Neural progenitor cell (in vitro differentiated cells): ENCODE data around the gene CYSLTR2. TPM values are rescaled to one million over a fixed set of nuclear protein-coding genes. Genes with fewer than 3 reads are reported as not detected.

Experiments used
- DNase-seq: peaks from one replicate; pipeline ENCODE4 v3.0.0-alpha.2; 2016; ENCODE audit warnings: low spot score
- H2AFZ ChIP-seq: fragments of 200-600 bp; sonication (generic); replicated peaks from 2 replicates; pipeline ENCODE4 v1.6.1; 2016; ENCODE audit warnings: antibody characterized with exemption
- H3F3A ChIP-seq: fragments of 200-600 bp; sonication (generic); 2 replicates; pipeline ENCODE4 v1.6.1; 2016; ENCODE audit warnings: antibody characterized with exemption, low read depth
- H3K27ac ChIP-seq: fragments of 200-600 bp; sonication (generic); 2 replicates; pipeline ENCODE4 v1.5.1; 2016; ENCODE audit warnings: mild to moderate bottlenecking
- H3K27me3 ChIP-seq: fragments of 200-600 bp; sonication (generic); 2 replicates; pipeline ENCODE4 v1.6.1; 2016; ENCODE audit warnings: mild to moderate bottlenecking, moderate library complexity
- H3K36me3 ChIP-seq: fragments of 200-600 bp; sonication (generic); 2 replicates; pipeline ENCODE4 v1.5.1; 2016
- H3K4me1 ChIP-seq: fragments of 200-600 bp; sonication (generic); 2 replicates; pipeline ENCODE4 v1.6.1; 2016; ENCODE audit warnings: mixed run types
- H3K4me2 ChIP-seq: fragments of 200-600 bp; sonication (generic); 2 replicates; pipeline ENCODE4 v1.6.1; 2016
- H3K4me3 ChIP-seq: fragments of 200-600 bp; sonication (generic); 2 replicates; pipeline ENCODE4 v1.5.1; 2016
- H3K79me2 ChIP-seq: fragments of 200-600 bp; sonication (generic); 2 replicates; pipeline ENCODE4 v1.6.1; 2016; ENCODE audit warnings: low read depth
- H3K9ac ChIP-seq: fragments of 200-600 bp; sonication (generic); 2 replicates; pipeline ENCODE4 v1.6.1; 2016
- H3K9me3 ChIP-seq: fragments of 200-600 bp; sonication (generic); 2 replicates; pipeline ENCODE4 v1.5.1; 2016; ENCODE audit warnings: low read depth
- H4K20me1 ChIP-seq: fragments of 200-600 bp; sonication (generic); 2 replicates; pipeline ENCODE4 v1.6.1; 2016; ENCODE audit warnings: low read depth
- H3K27ac Mint-ChIP-seq: 3 replicates; pipeline ENCODE4 v1.8.0; 2021; ENCODE audit warnings: mixed read lengths
- H3K27me3 Mint-ChIP-seq: 2 replicates; pipeline ENCODE4 v1.8.0; 2022; ENCODE audit warnings: low read depth, mild to moderate bottlenecking, inconsistent platforms, moderate library complexity, mixed read lengths; ENCODE audit not compliant: insufficient read depth
- H3K36me3 Mint-ChIP-seq: 3 replicates; pipeline ENCODE4 v1.8.0; 2021; ENCODE audit warnings: mixed read lengths
- H3K4me1 Mint-ChIP-seq: 3 replicates; pipeline ENCODE4 v1.8.0; 2021; ENCODE audit warnings: mixed read lengths
- H3K4me3 Mint-ChIP-seq: 3 replicates; pipeline ENCODE4 v1.8.0; 2021; ENCODE audit warnings: mild to moderate bottlenecking, moderate library complexity, mixed read lengths
- H3K9me3 Mint-ChIP-seq: 3 replicates; pipeline ENCODE4 v1.8.0; 2020; ENCODE audit warnings: mixed read lengths
- EZH2 ChIP-seq: fragments of 200-600 bp; sonication (generic); IDR thresholded peaks from 2 replicates; pipeline ENCODE4 v1.6.1; 2017; ENCODE audit warnings: antibody characterized with exemption, mild to moderate bottlenecking, moderate library complexity
- EZH2phosphoT487 ChIP-seq: fragments of 200-600 bp; sonication (generic); IDR thresholded peaks from 2 replicates; pipeline ENCODE4 v1.6.1; 2017; ENCODE audit warnings: antibody characterized with exemption
- total RNA-seq: library from RNA; depleted of rRNA; stranded (reverse); fragments of >200 nt; gene quantifications from 2 replicates; pipeline ENCODE4 v1.2.3, GENCODE V29; 2015; ENCODE audit warnings: low replicate concordance
- TF ChIP-seq, protein P1 (sequence below): fragments of 200-600 bp; sonication (generic); IDR thresholded peaks from 2 replicates; pipeline ENCODE4 v1.5.1; 2017; ENCODE audit warnings: antibody characterized with exemption, mild to moderate bottlenecking

Gene CYSLTR2
- total RNA-seq, 1 donor from 2014 or later = not detected

DNA sequence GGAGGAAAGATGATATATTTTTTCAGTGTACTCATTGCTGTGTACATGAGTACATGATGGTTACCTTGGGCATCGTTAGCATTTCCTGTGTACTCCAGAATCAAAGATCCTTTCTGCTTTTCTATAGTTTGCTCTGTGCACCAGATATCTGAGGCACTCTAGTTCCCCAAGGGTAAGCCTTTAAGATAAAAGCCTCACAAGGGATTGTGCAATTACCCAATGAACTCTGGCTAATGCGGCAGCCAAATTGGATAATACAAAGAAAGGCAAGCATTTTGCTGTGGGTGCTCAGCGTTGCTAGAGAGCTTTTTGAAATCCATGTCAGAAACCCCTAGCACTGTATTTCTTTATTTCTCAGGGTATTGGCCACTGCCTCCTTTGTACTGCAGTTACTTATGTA lies 2.9 kb downstream of the CYSLTR2 start:
- peak overlapping the region; percentile 67 for H2AFZ ChIP-seq
- H3K27ac ChIP-seq = no peak overlapping the region
- H3K27me3 ChIP-seq = no peaks in the 10 kb centered on the region
- peaks cover 13% of the 10 kb centered on the region for H3K4me1 ChIP-seq
- Mint-ChIP-seq H3K9me3 (no peaks in the 10 kb centered on the region), H3K27me3 (no peaks in the 10 kb centered on the region), H3K4me3 (no peak overlapping the region), H3K4me1 (peaks cover 20% of the 10 kb centered on the region), H3K36me3 (no peaks in the 10 kb centered on the region), H3K27ac (no peak overlapping the region)
- no peaks in the 10 kb centered on the region for H3K36me3 ChIP-seq
- peak overlapping the region; percentile 21 for H3K4me2 ChIP-seq
- no peak overlapping the region for H3K9ac ChIP-seq
- no peak overlapping the region for H3K4me3 ChIP-seq
- no peaks in the 10 kb centered on the region for H3K9me3 ChIP-seq
- H3F3A ChIP-seq = no peaks in the 10 kb centered on the region
- no peaks in the 10 kb centered on the region for H3K79me2 ChIP-seq
- H4K20me1 ChIP-seq = no peaks in the 10 kb centered on the region
- TF ChIP-seq, protein P1, sequence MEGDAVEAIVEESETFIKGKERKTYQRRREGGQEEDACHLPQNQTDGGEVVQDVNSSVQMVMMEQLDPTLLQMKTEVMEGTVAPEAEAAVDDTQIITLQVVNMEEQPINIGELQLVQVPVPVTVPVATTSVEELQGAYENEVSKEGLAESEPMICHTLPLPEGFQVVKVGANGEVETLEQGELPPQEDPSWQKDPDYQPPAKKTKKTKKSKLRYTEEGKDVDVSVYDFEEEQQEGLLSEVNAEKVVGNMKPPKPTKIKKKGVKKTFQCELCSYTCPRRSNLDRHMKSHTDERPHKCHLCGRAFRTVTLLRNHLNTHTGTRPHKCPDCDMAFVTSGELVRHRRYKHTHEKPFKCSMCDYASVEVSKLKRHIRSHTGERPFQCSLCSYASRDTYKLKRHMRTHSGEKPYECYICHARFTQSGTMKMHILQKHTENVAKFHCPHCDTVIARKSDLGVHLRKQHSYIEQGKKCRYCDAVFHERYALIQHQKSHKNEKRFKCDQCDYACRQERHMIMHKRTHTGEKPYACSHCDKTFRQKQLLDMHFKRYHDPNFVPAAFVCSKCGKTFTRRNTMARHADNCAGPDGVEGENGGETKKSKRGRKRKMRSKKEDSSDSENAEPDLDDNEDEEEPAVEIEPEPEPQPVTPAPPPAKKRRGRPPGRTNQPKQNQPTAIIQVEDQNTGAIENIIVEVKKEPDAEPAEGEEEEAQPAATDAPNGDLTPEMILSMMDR = no peak
- TF ChIP-seq EZH2phosphoT487 (no peak), EZH2 (no peak)
- DNase-seq = peak; percentile 50

DNA sequence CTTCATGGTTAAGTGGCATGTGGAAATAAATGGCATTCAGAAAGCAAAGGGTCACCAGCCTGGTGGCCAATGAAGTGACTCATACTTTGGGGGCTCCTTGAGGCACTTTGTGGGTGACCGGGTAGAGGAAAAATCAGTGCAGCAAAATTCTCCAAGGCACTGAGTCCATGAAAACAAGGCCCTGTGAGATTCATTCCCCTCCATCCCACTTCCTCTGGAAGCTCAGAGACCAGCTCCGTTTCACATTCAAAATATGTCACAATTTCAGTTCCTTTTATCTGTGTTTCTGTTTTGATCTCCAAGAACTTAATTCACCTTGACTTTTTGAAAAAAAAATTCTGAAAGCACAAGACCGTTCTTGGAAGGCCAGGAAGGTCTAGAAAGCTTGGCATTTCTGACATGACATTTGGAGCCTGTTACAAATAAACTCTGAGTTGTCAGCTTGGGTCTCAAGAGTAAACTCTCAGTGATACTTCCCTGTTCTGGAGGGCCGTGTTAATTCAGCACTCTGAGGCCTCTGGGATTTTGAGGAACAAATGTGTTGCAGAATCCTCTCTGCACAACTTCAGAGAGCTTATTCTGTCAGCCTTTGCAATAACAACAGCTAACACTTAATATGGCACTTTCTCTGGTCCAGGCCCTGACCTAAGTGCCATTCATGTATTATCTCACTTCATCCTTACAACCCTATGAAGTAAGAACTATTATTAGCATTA lies 6.8 kb downstream of the CYSLTR2 start:
- Mint-ChIP-seq H3K9me3 (peaks cover 1% of the 10 kb centered on the region), H3K4me1 (peaks cover 8% of the 10 kb centered on the region), H3K27me3 (no peaks in the 10 kb centered on the region), H3K4me3 (no peak overlapping the region), H3K27ac (no peak overlapping the region), H3K36me3 (no peaks in the 10 kb centered on the region)
- no peaks in the 10 kb centered on the region for H3K9me3 ChIP-seq
- peaks cover 13% of the 10 kb centered on the region for H3K4me1 ChIP-seq
- no peak overlapping the region for H3K4me2 ChIP-seq
- no peak for DNase-seq
- no peaks in the 10 kb centered on the region for H3K27me3 ChIP-seq
- no peaks in the 10 kb centered on the region for H3F3A ChIP-seq
- H3K36me3 ChIP-seq = no peaks in the 10 kb centered on the region
- no peaks in the 10 kb centered on the region for H4K20me1 ChIP-seq
- no peak for TF ChIP-seq EZH2phosphoT487
- TF ChIP-seq EZH2 = no peak
- TF ChIP-seq, protein P1 = no peak
- H3K9ac ChIP-seq = no peak overlapping the region
- H3K4me3 ChIP-seq = no peak overlapping the region
- no peaks in the 10 kb centered on the region for H3K79me2 ChIP-seq
- no peak overlapping the region for H2AFZ ChIP-seq
- H3K27ac ChIP-seq = no peak overlapping the region

DNA sequence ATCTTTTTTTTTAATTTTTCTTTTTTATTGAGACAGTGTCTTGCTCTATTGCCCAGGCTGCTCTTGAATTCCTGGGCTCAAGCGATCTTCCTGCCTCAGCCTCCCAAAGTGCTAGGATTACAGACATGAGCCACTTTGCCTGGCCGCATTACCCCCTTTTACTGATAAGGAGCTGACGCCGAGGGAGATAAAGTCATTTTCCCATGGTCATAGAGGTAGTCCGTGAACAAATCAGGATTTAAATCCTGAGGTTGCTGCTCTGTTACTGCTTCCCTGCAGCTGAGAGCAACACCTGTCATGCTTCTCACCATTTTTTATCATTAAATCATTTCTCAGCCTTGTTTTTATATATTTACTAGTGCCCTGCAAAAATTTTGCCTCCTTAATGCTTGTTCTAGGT lies 7.4 kb downstream of the CYSLTR2 start:
- Histone ChIP-seq H3K27ac (no peak overlapping the region), H3K79me2 (no peaks in the 10 kb centered on the region), H3K4me1 (peaks cover 13% of the 10 kb centered on the region), H4K20me1 (no peaks in the 10 kb centered on the region), H3K36me3 (no peaks in the 10 kb centered on the region), H3K27me3 (no peaks in the 10 kb centered on the region), H3K9me3 (no peaks in the 10 kb centered on the region), H3K9ac (no peak overlapping the region), H3K4me2 (no peak overlapping the region), H2AFZ (no peak overlapping the region), H3F3A (no peaks in the 10 kb centered on the region), H3K4me3 (no peak overlapping the region)
- Mint-ChIP-seq H3K4me1 (peaks cover 7% of the 10 kb centered on the region), H3K27me3 (no peaks in the 10 kb centered on the region), H3K27ac (no peak overlapping the region), H3K9me3 (peaks cover 6% of the 10 kb centered on the region), H3K36me3 (no peaks in the 10 kb centered on the region), H3K4me3 (no peak overlapping the region)
- no peak for DNase-seq
- TF ChIP-seq EZH2 (no peak), EZH2phosphoT487 (no peak)
- TF ChIP-seq, protein P1 = no peak
